ENCODE measurements around the gene PPAT. TPM values are rescaled to one million over a fixed set of nuclear protein-coding genes. Genes with fewer than 3 reads are reported as not detected.

Gene PPAT
- total RNA-seq, 2 donors from 2014 or later, result 9.5 to 9.6 TPM

DNA sequence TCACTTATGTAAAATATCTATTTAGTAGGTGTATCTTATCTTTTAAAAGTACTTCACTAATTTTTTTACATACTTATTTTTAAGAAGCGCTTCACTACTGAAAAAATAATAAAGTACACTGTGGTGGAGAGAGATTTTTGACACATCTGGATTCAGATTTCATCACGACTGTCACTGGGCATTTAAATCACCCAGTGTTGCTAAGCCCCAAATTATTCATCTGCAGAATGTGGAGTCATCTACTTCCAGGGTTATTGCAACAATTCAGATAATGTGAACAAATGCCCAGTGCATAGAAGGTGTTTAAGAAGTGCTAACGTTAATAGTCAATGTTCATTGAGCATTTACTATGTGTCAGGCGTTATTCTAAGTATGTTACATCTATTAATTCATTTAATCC, 90.0 kb downstream of the PPAT start:
- ATAC-seq, result no peak
- H3K36me3 Mint-ChIP-seq (ENCODE audit: low read depth), result peaks cover 5% of the 10 kb centered on the region
- H3K4me1 Mint-ChIP-seq, result peaks cover 3% of the 10 kb centered on the region
- no peaks in the 10 kb centered on the region for H3K9me3 ChIP-seq (ENCODE audit: control insufficient read depth, low read length, poor library complexity, severe bottlenecking)
- H3K27ac Mint-ChIP-seq, result no peak overlapping the region
- H3K4me3 Mint-ChIP-seq, result no peak overlapping the region
- H3K27me3 Mint-ChIP-seq, result no peaks in the 10 kb centered on the region
- DNase-seq, result no peak

Other genes starting within 250 kb of the PPAT start
- gene AASDH, start 48.1 kb downstream of the PPAT start, total RNA-seq, result 10 to 100 TPM in 1 of 2 donors, 1 to 10 TPM in 1; 9.0 to 12.9 TPM
- 10 to 100 TPM; 27.1 to 29.8 TPM for gene PAICS, start 645 bp upstream of the PPAT start, total RNA-seq
- gene SRP72, start 32.0 kb upstream of the PPAT start, total RNA-seq, result 100 to 1,000 TPM; 110 to 133 TPM
- not detected for gene ARL9, start 70.2 kb upstream of the PPAT start, total RNA-seq
- gene HOPX, start 245.7 kb upstream of the PPAT start, total RNA-seq, result 10 to 100 TPM; 17.6 to 30.7 TPM